GM12892 (cell line): Measurements from ENCODE around the gene VPS18.

Experiments used
- POLR2AphosphoS5 ChIP-seq: IDR thresholded peaks from 2 replicates; pipeline ENCODE4 v1.6.1; 2011; ENCODE audit warnings: low read depth, low read length, control low read depth
- TAF1 ChIP-seq: IDR thresholded peaks from 2 replicates; pipeline ENCODE4 v1.6.1; 2011; ENCODE audit warnings: low read depth, mild to moderate bottlenecking, control low read depth, low read length, borderline replicate concordance

GRCh38 chr15:40875991-40876730, 18.1 kb upstream of the VPS18 start:
- TF ChIP-seq POLR2AphosphoS5 (no peak), TAF1 (no peak)
